ENCODE measurements around the gene SMYD3.

DNA sequence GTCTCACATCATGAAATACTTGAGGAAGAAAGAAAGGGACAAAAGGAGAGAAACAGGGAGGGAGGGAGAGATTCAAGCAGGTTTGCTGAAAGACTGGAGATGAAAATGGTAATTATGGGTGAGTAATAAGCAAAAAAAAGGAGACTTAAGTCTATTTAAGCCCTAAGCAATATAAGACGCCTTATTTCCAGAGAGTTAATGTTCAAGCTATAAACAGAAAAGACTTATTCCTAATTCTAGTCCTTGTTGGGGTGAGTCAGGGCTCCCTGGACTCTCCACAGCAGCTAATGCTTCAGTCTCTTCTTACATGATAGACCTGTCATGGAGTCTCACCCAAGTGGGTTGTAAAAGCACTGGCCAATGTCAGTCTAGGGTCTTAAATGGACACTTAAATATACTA, 619.2 kb downstream of the SMYD3 start:
- TF ChIP-seq, protein P1, sequence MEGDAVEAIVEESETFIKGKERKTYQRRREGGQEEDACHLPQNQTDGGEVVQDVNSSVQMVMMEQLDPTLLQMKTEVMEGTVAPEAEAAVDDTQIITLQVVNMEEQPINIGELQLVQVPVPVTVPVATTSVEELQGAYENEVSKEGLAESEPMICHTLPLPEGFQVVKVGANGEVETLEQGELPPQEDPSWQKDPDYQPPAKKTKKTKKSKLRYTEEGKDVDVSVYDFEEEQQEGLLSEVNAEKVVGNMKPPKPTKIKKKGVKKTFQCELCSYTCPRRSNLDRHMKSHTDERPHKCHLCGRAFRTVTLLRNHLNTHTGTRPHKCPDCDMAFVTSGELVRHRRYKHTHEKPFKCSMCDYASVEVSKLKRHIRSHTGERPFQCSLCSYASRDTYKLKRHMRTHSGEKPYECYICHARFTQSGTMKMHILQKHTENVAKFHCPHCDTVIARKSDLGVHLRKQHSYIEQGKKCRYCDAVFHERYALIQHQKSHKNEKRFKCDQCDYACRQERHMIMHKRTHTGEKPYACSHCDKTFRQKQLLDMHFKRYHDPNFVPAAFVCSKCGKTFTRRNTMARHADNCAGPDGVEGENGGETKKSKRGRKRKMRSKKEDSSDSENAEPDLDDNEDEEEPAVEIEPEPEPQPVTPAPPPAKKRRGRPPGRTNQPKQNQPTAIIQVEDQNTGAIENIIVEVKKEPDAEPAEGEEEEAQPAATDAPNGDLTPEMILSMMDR (IDR thresholded peaks at IDR 0.05) = no peak
- no peak for TF ChIP-seq EZH2 (IDR thresholded peaks at IDR 0.05; ENCODE audit: borderline replicate concordance, insufficient read depth, low read depth, low read length, poor library complexity, severe bottlenecking)
